ENCODE data around the gene TLDC2.
"Not testable (repeated sequence)": the region's sequence is repeated elsewhere in the genome, so short reads cannot be mapped to it uniquely, and the experiment has no call there.

Gene TLDC2

DNA sequence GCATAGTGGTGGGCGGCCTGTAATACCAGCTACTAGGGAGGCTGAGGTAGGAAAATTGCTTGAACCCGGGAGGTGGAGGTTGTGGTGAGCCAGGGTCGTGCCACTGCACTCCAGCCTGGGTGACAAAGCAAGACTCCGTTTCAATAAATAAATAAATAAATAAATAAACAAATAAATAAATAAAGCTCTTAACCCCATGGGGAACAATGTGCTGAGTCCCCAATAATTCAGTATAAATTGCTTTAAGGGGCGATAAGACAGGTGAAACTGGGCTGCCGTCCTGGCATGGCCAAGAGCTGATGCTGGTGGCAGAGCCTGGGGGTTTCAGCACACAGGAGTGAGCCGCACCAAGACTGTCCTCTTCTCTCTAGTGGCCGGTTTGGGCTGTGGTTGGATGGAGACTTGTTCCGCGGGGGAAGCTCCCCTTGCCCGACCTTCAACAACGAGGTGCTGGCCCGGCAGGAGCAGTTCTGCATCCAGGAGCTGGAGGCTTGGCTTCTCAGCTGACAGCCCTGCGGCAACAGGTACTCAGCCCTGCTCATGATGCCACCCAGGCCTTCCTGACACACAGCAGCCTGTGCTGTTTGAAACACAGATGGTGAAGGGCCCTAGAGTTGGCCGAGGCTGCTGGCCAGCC, 13.1 kb downstream of the TLDC2 start:
- no peak overlapping the region for H3K9ac ChIP-seq (ENCODE audit: low read depth, low read length)
- no peaks in the 10 kb centered on the region for H3K9me3 ChIP-seq (ENCODE audit: control insufficient read depth, insufficient read depth, low read length)

DNA sequence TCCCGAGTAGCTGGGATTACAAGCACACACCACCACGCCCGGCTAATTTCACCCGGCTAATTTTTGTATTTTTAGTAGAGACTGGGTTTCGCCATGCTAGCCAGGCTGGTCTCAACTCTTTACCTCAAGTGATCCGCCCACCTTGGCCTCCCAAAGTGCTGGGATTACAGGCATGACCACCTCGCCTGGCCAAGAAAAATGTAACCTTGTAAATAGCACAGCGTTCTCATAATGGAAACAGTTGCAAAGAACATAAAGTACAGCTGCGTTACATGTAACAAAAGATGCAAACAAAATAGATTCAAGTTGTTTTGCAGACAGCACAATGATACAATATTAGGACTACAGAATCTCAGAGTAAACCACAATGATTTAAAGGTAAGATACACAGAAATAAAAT, 14.6 kb downstream of the TLDC2 start:
- Histone ChIP-seq H3K36me3 (ENCODE audit: insufficient read depth, low read length) (no peaks in the 10 kb centered on the region), H3K9ac (ENCODE audit: low read depth, low read length) (no peak overlapping the region), H3K4me1 (ENCODE audit: insufficient read depth, low read length) (peaks cover 11% of the 10 kb centered on the region; the same call in 1 of the 2 replicates), H3K9me3 (ENCODE audit: control insufficient read depth, insufficient read depth, low read length) (no peaks in the 10 kb centered on the region)

More for the DNA sequence above, 13.1 kb downstream of the TLDC2 start:
- H3K36me3 ChIP-seq (ENCODE audit: insufficient read depth, low read length): no peaks in the 10 kb centered on the region
- peaks cover 11% of the 10 kb centered on the region; the same call in 1 of the 2 replicates for H3K4me1 ChIP-seq (ENCODE audit: insufficient read depth, low read length)

DNA sequence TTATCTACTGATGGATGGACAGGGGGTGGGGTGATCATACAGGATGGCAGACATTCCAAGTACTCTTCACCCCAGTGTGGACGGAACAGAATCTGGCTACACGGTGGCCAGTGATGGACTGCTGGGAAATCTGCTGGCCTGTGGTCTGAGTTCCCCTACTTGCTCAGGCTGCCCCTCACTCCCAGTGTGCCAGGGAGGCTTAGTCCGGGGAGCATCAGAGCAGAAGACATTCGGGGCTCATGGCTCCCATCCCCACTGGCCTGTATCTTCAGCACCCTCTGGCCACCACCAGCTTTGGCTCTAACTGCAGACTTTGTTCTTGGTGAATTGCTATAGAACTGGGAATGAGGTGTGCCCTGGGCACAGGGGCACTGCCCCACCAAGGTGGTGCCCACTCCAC, 15.3 kb downstream of the TLDC2 start:
- H3K9ac ChIP-seq (ENCODE audit: low read depth, low read length): no peak overlapping the region
- H3K9me3 ChIP-seq (ENCODE audit: control insufficient read depth, insufficient read depth, low read length): no peaks in the 10 kb centered on the region
- H3K4me1 ChIP-seq (ENCODE audit: insufficient read depth, low read length): peaks cover 11% of the 10 kb centered on the region; the same call in 1 of the 2 replicates
- no peaks in the 10 kb centered on the region for H3K36me3 ChIP-seq (ENCODE audit: insufficient read depth, low read length)

DNA sequence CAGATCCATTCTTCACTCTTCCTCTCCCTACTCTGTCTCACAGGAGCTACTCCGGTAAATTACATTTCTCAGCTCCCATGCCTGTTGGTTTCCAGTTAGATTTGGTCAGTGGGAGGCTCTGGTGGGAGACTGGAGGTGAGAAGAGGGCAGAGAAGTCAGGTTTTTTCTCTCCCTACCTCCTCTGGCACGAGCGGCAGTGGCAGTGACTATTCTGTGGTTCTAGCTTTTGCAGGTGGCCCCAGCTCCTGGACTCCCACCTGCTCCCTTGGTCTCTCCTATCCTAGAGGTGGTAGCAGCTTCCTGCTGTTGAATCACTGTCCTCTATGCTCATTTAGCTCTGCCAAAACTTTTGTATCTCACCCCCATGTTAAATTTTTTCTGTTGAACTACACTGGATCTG, 17.9 kb downstream of the TLDC2 start:
- Histone ChIP-seq H3K9ac (ENCODE audit: low read depth, low read length) (no peak overlapping the region), H3K9me3 (ENCODE audit: control insufficient read depth, insufficient read depth, low read length) (no peaks in the 10 kb centered on the region), H3K36me3 (ENCODE audit: insufficient read depth, low read length) (no peaks in the 10 kb centered on the region), H3K4me1 (ENCODE audit: insufficient read depth, low read length) (no peaks in the 10 kb centered on the region)

DNA sequence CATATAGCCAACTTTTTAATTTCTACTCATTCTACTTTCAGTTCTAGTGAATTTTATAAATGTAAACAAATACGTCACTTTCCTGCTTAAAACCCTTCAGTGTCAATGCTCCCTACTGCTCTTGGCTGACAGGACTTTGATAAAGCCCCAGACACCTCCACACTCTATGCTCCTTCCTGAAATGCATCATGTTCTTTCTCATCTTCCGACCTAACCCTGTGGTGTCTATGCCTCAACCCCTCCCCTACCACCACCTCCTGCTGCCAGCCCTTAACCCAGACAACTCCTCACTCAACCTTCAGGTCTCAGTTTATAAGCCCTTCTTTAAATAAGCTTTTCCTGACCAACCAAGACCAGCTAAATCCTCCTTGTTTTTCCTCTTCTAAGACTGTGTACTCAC, 19.1 kb downstream of the TLDC2 start:
- Histone ChIP-seq H3K9ac (ENCODE audit: low read depth, low read length) (no peak overlapping the region), H3K36me3 (ENCODE audit: insufficient read depth, low read length) (no peaks in the 10 kb centered on the region), H3K4me1 (ENCODE audit: insufficient read depth, low read length) (no peaks in the 10 kb centered on the region), H3K9me3 (ENCODE audit: control insufficient read depth, insufficient read depth, low read length) (no peaks in the 10 kb centered on the region)

DNA sequence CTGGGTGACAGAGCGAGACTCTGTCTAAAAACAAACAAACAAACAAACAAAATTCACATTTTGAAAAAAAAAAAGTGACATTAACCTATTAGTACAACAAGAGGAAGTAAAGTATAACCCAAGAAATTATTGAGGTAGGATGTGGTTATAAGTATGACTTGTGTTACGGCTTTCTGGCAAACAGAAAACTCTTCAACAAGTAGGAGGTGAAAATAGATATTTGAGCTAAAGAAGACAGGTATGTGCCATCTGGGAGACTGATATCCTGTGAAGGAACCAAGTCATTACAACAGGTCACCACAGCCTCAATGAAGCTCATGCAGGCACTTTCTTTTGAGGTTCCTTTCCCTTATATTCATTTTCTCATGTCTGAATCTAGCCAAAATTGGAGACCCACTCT, 28.8 kb downstream of the TLDC2 start:
- no peaks in the 10 kb centered on the region for H3K36me3 ChIP-seq (ENCODE audit: insufficient read depth, low read length)

DNA sequence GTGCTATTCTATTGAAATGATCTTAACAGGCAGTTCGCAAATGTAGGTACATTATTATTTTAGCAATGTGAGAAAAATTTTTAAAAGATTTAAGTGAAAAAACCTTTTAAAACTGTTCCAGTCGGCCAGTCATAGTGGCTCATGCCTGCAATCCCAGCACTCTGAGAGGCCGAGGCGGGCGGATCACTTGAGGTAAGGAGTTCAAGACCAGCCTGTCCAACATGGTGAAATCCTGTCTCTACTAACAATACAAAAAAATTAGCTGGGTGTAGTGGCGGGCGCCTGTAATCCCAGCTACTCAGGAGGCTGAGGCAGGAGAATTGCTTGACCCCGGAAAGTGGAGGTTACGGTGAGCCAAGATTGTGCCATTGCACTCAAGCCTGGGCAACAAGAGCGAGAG, 29.6 kb downstream of the TLDC2 start:
- H3K4me1 ChIP-seq (ENCODE audit: insufficient read depth, low read length); H3K36me3 ChIP-seq (ENCODE audit: insufficient read depth, low read length); H3K9ac ChIP-seq (ENCODE audit: low read depth, low read length); H3K9me3 ChIP-seq (ENCODE audit: control insufficient read depth, insufficient read depth, low read length): not testable (repeated sequence)

More for the DNA sequence above, 28.8 kb downstream of the TLDC2 start:
- no peak overlapping the region for H3K9ac ChIP-seq (ENCODE audit: low read depth, low read length)
- H3K4me1 ChIP-seq (ENCODE audit: insufficient read depth, low read length): no peaks in the 10 kb centered on the region
- no peaks in the 10 kb centered on the region for H3K9me3 ChIP-seq (ENCODE audit: control insufficient read depth, insufficient read depth, low read length)

GRCh38 chr20:36906086-36906485, 30.1 kb downstream of the TLDC2 start:
- not testable (repeated sequence) for H3K9me3 ChIP-seq (ENCODE audit: control insufficient read depth, insufficient read depth, low read length); H3K9ac ChIP-seq (ENCODE audit: low read depth, low read length); H3K36me3 ChIP-seq (ENCODE audit: insufficient read depth, low read length); H3K4me1 ChIP-seq (ENCODE audit: insufficient read depth, low read length)

GRCh38 chr20:36908603-36909002, 32.7 kb downstream of the TLDC2 start:
- H3K9ac ChIP-seq (ENCODE audit: low read depth, low read length): no peak overlapping the region
- no peaks in the 10 kb centered on the region for H3K36me3 ChIP-seq (ENCODE audit: insufficient read depth, low read length)

GRCh38 chr20:36916199-36916598, 40.3 kb downstream of the TLDC2 start:
- H3K4me1 ChIP-seq (ENCODE audit: insufficient read depth, low read length): peaks cover 14% of the 10 kb centered on the region
- no peaks in the 10 kb centered on the region for H3K36me3 ChIP-seq (ENCODE audit: insufficient read depth, low read length)
- H3K9me3 ChIP-seq (ENCODE audit: control insufficient read depth, insufficient read depth, low read length): no peaks in the 10 kb centered on the region
- H3K9ac ChIP-seq (ENCODE audit: low read depth, low read length): no peak overlapping the region

More at GRCh38 chr20:36908603-36909002, 32.7 kb downstream of the TLDC2 start:
- no peaks in the 10 kb centered on the region for H3K9me3 ChIP-seq (ENCODE audit: control insufficient read depth, insufficient read depth, low read length)
- peaks cover 16% of the 10 kb centered on the region for H3K4me1 ChIP-seq (ENCODE audit: insufficient read depth, low read length)

GRCh38 chr20:36917240-36917639, 41.3 kb downstream of the TLDC2 start:
- H3K36me3 ChIP-seq (ENCODE audit: insufficient read depth, low read length): no peaks in the 10 kb centered on the region
- no peak overlapping the region for H3K9ac ChIP-seq (ENCODE audit: low read depth, low read length)
- peaks cover 3% of the 10 kb centered on the region; the same call in 1 of the 2 replicates for H3K4me1 ChIP-seq (ENCODE audit: insufficient read depth, low read length)
- H3K9me3 ChIP-seq (ENCODE audit: control insufficient read depth, insufficient read depth, low read length): no peaks in the 10 kb centered on the region

- Histone ChIP-seq H3K9ac (ENCODE audit: low read depth, low read length) (no peak overlapping the region), H3K9me3 (ENCODE audit: control insufficient read depth, insufficient read depth, low read length) (no peaks in the 10 kb centered on the region), H3K36me3 (ENCODE audit: insufficient read depth, low read length) (no peaks in the 10 kb centered on the region), H3K4me1 (ENCODE audit: insufficient read depth, low read length) (no peaks in the 10 kb centered on the region)
Measured at GRCh38 chr20:36917943-36918342, 42.0 kb downstream of the TLDC2 start.

DNA sequence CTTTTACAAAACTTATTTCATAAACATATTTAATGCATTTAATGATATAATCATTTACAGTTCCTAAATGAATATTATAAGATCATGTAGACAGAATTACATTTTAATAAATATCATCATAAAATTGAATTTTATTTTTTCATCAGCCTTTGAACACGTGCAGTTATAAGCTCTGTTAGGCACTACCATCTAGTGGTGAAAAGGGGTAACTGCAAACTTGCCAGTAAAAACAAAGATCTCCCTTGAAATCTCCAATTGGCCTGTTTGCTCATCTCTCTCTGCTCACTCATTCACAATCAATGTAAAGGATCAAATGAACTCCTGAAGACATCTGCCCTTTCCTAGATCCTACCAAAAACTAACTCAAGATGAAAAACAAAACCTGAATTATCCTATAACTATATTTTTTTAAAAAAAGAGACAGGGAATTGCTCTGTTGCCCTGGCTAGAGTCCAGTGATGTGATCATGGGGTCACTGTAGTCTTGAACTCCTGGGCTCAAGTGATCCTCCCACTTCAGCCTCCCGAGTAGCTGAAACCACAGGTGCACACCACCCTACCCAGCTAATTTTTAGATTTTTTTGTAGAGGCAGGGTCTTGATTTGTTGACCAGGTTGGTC, 43.9 kb downstream of the TLDC2 start:
- Histone ChIP-seq H3K9me3 (ENCODE audit: control insufficient read depth, insufficient read depth, low read length) (no peaks in the 10 kb centered on the region), H3K9ac (ENCODE audit: low read depth, low read length) (no peak overlapping the region), H3K4me1 (ENCODE audit: insufficient read depth, low read length) (0 out of 2 replicates have a peak, but pooled peaks cover 3% of the 10 kb centered on the region), H3K36me3 (ENCODE audit: insufficient read depth, low read length) (no peaks in the 10 kb centered on the region)

DNA sequence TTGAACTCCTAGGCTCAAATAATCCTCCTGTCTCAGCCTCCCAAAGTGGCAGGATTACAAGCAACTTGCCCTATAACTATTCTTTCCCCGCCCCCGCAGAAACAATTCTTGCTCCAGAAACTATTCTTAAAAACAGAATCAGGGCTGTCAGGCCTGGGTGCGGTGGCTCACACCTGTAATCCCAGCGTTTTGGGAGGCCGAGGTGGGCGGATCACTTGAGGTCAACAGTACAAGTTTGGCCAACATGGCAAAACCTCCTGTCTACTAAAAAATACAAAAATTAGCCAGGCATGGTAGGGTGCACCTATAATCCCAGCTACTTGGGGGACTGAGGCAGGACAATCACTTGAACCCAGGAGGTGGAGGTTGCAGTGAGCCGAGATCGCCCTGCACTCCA, 44.4 kb downstream of the TLDC2 start:
- no peak overlapping the region for H3K9ac ChIP-seq (ENCODE audit: low read depth, low read length)
- no peaks in the 10 kb centered on the region for H3K9me3 ChIP-seq (ENCODE audit: control insufficient read depth, insufficient read depth, low read length)
- 0 out of 2 replicates have a peak, but pooled peaks cover 3% of the 10 kb centered on the region for H3K4me1 ChIP-seq (ENCODE audit: insufficient read depth, low read length)
- no peaks in the 10 kb centered on the region for H3K36me3 ChIP-seq (ENCODE audit: insufficient read depth, low read length)

Data from ES-I3 (cell line).